ENCODE data around the gene EMC8. TPM values are rescaled to one million over a fixed set of nuclear protein-coding genes. Genes with fewer than 3 reads are reported as not detected.

EMC8 gene
- total and polyA plus RNA-seq, 2 of the 8 experiments (the other 6 are each of a cell fraction or from before 2014, with no cell fraction given), result 52.2 to 69.7 TPM

DNA sequence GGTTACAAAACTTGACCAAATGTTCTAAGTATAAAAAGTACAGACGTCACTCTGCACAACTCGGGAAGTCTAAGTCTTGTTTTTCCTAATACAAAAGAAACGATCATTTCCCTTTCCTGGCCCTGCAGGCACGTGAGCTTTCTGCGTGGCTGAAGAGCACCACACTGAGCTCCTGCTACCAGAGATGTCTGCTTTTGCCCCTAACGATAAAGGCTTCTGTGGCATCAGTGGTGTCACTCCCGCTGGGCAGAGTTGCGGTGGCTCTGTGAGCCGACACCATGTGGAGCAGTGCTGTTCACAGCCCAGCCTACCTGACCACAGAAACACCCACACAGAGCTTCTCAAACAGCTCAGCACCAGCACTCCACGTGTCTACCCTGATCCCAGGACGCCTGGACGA is 20.5 kb downstream of the EMC8 start (continued):
- TF ChIP-seq, protein P1, sequence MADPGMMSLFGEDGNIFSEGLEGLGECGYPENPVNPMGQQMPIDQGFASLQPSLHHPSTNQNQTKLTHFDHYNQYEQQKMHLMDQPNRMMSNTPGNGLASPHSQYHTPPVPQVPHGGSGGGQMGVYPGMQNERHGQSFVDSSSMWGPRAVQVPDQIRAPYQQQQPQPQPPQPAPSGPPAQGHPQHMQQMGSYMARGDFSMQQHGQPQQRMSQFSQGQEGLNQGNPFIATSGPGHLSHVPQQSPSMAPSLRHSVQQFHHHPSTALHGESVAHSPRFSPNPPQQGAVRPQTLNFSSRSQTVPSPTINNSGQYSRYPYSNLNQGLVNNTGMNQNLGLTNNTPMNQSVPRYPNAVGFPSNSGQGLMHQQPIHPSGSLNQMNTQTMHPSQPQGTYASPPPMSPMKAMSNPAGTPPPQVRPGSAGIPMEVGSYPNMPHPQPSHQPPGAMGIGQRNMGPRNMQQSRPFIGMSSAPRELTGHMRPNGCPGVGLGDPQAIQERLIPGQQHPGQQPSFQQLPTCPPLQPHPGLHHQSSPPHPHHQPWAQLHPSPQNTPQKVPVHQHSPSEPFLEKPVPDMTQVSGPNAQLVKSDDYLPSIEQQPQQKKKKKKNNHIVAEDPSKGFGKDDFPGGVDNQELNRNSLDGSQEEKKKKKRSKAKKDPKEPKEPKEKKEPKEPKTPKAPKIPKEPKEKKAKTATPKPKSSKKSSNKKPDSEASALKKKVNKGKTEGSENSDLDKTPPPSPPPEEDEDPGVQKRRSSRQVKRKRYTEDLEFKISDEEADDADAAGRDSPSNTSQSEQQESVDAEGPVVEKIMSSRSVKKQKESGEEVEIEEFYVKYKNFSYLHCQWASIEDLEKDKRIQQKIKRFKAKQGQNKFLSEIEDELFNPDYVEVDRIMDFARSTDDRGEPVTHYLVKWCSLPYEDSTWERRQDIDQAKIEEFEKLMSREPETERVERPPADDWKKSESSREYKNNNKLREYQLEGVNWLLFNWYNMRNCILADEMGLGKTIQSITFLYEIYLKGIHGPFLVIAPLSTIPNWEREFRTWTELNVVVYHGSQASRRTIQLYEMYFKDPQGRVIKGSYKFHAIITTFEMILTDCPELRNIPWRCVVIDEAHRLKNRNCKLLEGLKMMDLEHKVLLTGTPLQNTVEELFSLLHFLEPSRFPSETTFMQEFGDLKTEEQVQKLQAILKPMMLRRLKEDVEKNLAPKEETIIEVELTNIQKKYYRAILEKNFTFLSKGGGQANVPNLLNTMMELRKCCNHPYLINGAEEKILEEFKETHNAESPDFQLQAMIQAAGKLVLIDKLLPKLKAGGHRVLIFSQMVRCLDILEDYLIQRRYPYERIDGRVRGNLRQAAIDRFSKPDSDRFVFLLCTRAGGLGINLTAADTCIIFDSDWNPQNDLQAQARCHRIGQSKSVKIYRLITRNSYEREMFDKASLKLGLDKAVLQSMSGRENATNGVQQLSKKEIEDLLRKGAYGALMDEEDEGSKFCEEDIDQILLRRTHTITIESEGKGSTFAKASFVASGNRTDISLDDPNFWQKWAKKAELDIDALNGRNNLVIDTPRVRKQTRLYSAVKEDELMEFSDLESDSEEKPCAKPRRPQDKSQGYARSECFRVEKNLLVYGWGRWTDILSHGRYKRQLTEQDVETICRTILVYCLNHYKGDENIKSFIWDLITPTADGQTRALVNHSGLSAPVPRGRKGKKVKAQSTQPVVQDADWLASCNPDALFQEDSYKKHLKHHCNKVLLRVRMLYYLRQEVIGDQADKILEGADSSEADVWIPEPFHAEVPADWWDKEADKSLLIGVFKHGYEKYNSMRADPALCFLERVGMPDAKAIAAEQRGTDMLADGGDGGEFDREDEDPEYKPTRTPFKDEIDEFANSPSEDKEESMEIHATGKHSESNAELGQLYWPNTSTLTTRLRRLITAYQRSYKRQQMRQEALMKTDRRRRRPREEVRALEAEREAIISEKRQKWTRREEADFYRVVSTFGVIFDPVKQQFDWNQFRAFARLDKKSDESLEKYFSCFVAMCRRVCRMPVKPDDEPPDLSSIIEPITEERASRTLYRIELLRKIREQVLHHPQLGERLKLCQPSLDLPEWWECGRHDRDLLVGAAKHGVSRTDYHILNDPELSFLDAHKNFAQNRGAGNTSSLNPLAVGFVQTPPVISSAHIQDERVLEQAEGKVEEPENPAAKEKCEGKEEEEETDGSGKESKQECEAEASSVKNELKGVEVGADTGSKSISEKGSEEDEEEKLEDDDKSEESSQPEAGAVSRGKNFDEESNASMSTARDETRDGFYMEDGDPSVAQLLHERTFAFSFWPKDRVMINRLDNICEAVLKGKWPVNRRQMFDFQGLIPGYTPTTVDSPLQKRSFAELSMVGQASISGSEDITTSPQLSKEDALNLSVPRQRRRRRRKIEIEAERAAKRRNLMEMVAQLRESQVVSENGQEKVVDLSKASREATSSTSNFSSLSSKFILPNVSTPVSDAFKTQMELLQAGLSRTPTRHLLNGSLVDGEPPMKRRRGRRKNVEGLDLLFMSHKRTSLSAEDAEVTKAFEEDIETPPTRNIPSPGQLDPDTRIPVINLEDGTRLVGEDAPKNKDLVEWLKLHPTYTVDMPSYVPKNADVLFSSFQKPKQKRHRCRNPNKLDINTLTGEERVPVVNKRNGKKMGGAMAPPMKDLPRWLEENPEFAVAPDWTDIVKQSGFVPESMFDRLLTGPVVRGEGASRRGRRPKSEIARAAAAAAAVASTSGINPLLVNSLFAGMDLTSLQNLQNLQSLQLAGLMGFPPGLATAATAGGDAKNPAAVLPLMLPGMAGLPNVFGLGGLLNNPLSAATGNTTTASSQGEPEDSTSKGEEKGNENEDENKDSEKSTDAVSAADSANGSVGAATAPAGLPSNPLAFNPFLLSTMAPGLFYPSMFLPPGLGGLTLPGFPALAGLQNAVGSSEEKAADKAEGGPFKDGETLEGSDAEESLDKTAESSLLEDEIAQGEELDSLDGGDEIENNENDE (IDR thresholded peaks at IDR 0.05; ENCODE audit: insufficient replicate concordance, low read length), result no peak
- TF ChIP-seq ASH2L (IDR thresholded peaks at IDR 0.05; ENCODE audit: low read length) (no peak), KDM4A (IDR thresholded peaks at IDR 0.05; ENCODE audit: low read depth, low read length, severe bottlenecking) (no peak), RAD21 (IDR thresholded peaks at IDR 0.05 in 1 of 2, conservative IDR thresholded peaks at IDR 0.05 in 1 of 2; ENCODE audit: low read depth in 2 of 2, low read length in 2 of 2) (no peak), KDM5A (IDR thresholded peaks at IDR 0.05; ENCODE audit: low read length) (no peak), EZH2 (IDR thresholded peaks at IDR 0.05; ENCODE audit: low read depth, low read length, severe bottlenecking) (no peak), MAFK (IDR thresholded peaks at IDR 0.05; ENCODE audit: low read depth, low read length) (no peak)

Data from H1 (cell line).